ENCODE measurements around the gene DPH6.

DNA sequence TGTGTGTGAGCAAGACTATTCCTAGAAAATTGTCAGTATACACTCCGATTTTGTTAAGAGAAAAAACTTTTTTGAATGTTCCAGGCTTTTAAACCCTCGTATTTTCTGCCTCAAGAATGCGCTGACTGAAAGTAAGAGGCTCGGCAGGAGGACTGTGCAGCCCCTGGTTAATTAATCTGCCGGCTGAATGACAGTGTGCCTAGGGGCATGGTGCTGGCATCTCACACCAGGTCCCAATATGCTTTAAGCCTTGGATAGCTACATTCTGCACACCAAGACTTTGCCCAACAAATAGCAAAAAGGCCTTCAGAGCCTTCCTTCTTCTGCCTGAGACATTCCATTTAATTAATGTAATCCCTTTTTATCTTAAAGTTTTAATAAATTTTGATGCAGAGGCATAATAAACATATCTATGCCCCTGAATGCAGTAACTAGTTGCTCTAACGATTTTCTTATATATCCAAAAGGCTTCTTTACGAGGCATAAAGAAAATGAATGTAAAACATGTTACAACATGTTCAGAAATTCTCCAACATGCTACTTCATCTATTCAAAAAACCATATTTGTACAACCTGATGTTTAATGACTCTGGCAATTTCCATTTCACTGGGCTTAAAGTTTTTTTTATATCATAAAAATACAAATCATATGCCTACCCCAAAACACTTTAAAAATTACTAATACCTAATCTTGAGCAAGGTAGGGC lies 37.9 kb downstream of the DPH6 start:
- no peak for TF ChIP-seq POLR2A (IDR thresholded peaks at IDR 0.05)
- TF ChIP-seq CTCF (IDR thresholded peaks at IDR 0.05): no peak
